ENCODE data around the gene SLC12A6. TPM values are rescaled to one million over a fixed set of nuclear protein-coding genes. Genes with fewer than 3 reads are reported as not detected.
"Not testable (repeated sequence)": the region's sequence is repeated elsewhere in the genome, so short reads cannot be mapped to it uniquely, and the experiment has no call there.

Gene SLC12A6
- 10 to 100 TPM; 20.0 to 43.3 (median 33.5) TPM for total RNA-seq

DNA sequence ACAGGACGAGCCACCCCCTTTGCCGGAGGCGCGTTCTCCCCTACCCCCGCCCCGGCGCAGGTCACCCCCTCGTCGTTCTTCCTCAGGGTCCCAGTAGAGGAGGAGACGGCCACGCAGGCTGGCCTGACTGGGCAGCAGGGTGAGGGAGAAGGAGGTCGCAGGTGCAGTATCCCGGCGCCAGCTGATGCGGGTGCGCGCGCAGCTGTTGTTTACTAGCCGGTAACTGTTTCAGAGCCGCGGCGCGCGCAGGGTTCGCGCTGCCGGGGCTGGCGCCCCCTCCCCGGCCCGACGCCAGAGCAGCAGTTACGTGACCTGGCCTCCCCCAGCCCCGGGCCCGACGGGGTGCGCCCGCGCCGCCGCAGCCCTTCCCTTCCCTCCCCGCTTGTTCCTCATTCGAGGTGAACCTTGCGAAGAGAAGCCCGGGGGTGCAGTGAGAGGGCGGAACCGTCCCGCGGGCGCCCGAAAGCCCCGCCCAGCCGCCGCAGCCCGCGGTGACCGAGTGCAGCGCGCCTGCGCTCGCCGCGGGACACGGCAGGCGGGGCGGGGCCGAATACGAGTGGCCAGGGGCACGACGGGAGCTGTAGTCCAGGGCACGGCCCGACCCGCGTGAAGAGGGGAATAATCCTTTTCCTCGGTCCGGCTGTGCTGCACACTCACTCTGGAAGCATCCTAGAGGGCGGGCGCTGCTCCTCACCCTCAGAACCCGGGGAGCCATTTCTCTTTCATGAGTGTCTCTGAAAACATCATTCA, at the start of gene SLC12A6:
Gene SLC12A6, minus strand, starts transcription at position 225 of the 750 bp plus-strand sequence. CDS start 1,101 bp downstream, outside the sequence.
- ATAC-seq (ENCODE audit: low FRiP score), result peak; percentile 98
- peak; percentile 81 for DNase-seq (ENCODE audit: low spot score)
- TF ChIP-seq, protein P1, sequence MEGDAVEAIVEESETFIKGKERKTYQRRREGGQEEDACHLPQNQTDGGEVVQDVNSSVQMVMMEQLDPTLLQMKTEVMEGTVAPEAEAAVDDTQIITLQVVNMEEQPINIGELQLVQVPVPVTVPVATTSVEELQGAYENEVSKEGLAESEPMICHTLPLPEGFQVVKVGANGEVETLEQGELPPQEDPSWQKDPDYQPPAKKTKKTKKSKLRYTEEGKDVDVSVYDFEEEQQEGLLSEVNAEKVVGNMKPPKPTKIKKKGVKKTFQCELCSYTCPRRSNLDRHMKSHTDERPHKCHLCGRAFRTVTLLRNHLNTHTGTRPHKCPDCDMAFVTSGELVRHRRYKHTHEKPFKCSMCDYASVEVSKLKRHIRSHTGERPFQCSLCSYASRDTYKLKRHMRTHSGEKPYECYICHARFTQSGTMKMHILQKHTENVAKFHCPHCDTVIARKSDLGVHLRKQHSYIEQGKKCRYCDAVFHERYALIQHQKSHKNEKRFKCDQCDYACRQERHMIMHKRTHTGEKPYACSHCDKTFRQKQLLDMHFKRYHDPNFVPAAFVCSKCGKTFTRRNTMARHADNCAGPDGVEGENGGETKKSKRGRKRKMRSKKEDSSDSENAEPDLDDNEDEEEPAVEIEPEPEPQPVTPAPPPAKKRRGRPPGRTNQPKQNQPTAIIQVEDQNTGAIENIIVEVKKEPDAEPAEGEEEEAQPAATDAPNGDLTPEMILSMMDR (IDR thresholded peaks at IDR 0.05), result peak in 1 of 3 donors; percentile 6

DNA sequence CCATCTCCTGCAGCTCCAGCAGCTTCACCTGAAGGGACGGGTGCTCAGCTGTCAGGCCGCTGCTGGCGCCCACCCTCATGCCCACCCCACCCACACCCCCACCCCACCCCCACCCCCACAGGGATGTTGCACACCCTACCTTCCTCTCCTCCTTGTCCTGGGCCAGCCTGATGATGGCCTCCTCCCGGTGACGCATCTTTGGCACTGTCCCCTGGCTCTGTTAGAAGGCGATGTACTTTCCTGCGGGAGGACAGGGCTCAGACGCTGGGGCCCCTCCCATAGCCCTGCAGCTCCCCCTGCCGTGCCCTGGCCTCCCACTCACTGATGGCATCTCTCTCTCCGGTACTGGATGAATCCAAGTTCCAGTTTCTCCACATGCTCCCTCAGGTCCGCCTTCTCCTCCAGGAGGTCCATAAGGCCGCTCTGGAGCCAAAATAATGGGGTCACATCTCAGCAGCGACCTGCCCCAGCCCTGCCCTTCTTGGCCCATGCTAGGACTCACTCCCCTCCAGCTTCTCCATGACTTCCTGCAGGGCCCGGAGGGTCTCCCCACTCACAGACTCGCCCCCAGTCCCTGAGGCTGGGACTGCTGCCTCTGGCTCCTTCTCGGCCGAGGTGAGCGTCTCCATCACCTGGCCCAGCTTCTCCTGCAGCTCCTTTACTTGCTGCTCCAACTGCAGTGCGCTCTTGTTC, 44.4 kb upstream of the SLC12A6 start:
- ATAC-seq (ENCODE audit: low FRiP score), result not testable (repeated sequence)

DNA sequence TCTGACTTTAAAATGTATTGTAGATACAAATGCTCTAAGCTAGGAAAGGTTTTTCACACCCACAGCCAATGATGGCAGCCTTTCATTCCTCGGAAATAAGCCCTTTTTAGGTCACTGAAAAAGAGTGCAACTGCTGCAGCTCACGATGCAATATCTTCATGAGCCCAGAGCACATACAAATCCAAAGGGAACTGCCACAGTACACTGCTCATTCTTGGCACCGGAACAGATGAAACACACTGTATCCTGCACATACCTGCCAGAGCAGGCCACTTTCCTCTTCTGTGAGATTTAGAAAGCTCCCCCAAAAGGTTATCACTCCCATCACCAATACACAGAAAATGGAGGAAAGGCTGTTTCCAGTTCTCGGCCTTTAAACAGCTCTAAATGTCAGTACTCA, 42.9 kb upstream of the SLC12A6 start:
- not testable (repeated sequence) for DNase-seq (ENCODE audit: low spot score); ATAC-seq (ENCODE audit: low FRiP score)

More for the DNA sequence above, 44.4 kb upstream of the SLC12A6 start:
- not testable (repeated sequence) for DNase-seq (ENCODE audit: low spot score)

DNA sequence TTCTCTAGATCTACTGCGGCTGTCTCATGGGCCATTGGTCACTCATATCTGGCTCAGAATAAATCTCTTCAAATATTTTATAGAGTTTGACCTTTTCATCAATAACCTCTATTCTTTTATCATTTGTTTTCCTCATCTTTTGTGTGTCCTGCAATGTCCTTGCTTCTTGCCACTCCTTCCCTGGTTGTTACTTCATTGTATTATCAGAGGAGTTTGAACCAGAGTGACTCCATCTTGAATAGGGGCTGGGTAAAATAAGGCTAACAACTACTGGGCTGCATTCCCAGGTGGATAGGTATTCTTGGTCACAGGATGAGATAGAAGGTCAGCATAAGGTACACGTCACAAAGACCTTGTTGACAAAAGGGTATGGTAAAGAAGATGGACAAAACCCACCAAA, 39.3 kb upstream of the SLC12A6 start:
- ATAC-seq (ENCODE audit: low FRiP score), result no peak
- DNase-seq (ENCODE audit: low spot score), result no peak
- TF ChIP-seq, protein P1 (IDR thresholded peaks at IDR 0.05), result no peak

DNA sequence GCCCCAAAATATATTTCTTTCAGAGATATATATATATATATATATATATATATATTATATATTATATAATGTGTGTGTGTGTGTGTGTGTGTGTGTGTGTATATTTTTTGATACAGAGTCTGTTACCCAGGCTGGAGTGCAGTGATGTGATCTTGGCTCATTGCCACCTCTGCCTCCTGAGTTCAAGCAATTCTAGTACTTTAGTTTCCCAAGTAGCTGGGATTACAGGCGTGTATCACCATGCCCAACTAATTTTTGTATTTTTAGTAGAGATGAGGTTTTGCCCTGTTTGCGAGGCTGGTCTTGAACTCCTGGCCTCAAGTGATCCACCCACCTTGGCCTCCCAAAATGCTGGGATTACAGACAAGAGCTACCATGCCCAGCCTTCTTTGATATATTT, 38.0 kb upstream of the SLC12A6 start:
- DNase-seq (ENCODE audit: low spot score); ATAC-seq (ENCODE audit: low FRiP score): not testable (repeated sequence)

DNA sequence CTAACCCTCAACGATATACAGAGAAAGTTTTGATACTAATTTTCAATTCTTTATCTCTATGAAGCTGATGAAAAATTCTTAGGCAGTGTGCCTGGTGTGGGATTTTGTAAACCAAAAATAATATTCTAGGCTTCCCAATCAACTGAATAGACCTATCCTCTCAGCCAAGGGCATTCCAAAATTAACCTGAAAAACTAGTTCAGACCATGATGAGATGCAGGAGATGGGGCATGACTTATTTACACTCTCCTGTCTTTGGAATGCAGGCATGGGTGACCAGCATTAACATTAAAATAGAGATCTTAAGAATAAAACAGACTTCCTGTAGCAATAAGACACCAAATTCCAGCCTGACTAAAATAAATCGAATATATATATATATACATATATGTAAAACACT, 37.2 kb upstream of the SLC12A6 start:
- ATAC-seq (ENCODE audit: low FRiP score) (no peak), DNase-seq (ENCODE audit: low spot score) (no peak)
- TF ChIP-seq, protein P1 (IDR thresholded peaks at IDR 0.05), result no peak

DNA sequence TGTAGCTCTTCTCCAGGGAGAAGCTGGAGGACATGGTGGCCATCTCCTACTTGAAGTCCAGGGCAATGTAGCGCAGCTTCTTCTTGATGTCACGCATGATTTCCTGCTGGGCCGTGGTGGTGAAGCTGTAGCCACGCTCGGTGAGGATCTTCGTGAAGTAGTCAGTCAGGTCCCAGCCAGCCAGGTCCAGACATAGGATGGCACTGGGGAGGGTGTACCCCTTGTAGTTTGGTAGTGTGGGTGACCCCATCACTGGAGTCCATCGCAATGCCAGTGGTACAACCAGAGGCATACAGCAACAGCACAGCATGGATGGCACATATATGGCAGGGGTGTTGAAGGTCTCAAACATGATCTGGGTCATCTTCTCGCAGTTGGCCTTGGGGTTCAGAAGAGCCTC, 36.4 kb upstream of the SLC12A6 start:
- ATAC-seq (ENCODE audit: low FRiP score) (no peak), DNase-seq (ENCODE audit: low spot score) (no peak)
- TF ChIP-seq, protein P1 (IDR thresholded peaks at IDR 0.05), result no peak

DNA sequence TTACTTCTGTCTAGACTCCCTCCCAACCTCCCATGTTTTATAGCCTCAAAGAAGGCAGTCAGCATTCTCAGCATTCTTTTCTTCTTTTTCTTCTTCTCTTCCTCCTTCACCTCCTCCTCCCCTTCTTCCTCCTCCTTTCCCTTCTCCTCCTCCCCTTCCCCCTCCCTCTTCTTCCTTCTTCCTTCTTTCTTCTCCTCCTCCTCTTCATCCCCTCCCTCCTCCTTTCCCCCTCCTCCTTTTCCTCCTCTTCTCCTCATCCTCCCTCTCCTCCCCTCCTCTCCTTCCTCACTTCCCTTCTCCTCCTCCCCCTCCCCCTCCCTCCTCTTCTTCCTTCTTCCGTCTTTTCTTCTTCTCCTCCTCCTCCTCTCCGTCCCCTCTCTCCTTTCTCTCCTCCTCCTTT, 33.1 kb upstream of the SLC12A6 start:
- TF ChIP-seq, protein P1 (IDR thresholded peaks at IDR 0.05), result no peak
- no peak for DNase-seq (ENCODE audit: low spot score)
- no peak for ATAC-seq (ENCODE audit: low FRiP score)

All from omental fat pad (tissue), 4 donors.